GM06990 (cell line): ENCODE data around the gene CASKIN2.

Experiments used
- DNase-seq: peaks from one replicate; pipeline ENCODE4 v3.0.0-alpha.2; 2011; ENCODE audit not compliant: insufficient read length; ENCODE audit errors: extremely low read depth
- H3K27me3 ChIP-seq: replicated peaks from 2 replicates; pipeline ENCODE4 v1.6.0; 2011; ENCODE audit warnings: low read length; ENCODE audit not compliant: control insufficient read depth, insufficient read depth
- H3K36me3 ChIP-seq: 2 replicates; pipeline ENCODE4 v1.5.1; 2011; ENCODE audit warnings: low read length; ENCODE audit not compliant: control insufficient read depth, insufficient read depth
- H3K4me3 ChIP-seq: replicated peaks from 2 replicates; pipeline ENCODE4 v1.5.1; 2011; ENCODE audit warnings: low read depth, mild to moderate bottlenecking, control low read depth, low read length
- TF ChIP-seq, protein P1 (sequence below): IDR thresholded peaks from 2 replicates; pipeline ENCODE4 v1.5.1; 2011; ENCODE audit warnings: low read length, control low read depth, mild to moderate bottlenecking, inconsistent platforms; ENCODE audit not compliant: insufficient read depth, poor library complexity, severe bottlenecking

Gene CASKIN2

DNA sequence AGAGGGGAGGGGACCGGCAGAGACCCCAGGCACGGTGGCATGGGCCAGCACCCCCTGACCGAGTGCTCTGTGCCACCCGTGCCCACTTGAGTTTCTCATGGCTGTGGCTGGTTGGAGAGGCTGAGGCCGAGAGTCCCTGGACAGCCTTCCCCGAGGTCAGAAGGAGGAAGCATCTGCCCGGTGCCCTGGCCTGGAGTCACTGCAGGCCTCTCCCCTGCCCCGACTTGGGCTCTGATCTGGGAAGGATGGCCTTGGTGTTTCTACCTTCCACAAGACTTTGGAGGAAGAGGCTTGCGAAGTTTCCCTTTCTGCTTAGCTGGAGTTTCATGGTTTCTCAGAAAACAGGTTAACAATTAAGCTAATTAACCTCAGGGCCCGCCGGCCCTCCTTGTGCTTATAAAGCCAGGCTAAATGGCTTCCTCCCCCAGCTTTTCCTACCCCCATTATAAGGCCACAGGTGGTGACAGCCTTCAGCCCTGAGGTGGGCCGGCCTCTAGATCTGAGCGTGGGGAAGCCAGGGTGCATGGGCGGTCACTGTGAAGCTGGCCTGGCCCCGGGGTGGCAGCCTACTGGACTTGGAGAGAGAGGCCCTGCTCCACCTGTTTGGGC lies 27.5 kb upstream of the CASKIN2 start:
- TF ChIP-seq, protein P1, sequence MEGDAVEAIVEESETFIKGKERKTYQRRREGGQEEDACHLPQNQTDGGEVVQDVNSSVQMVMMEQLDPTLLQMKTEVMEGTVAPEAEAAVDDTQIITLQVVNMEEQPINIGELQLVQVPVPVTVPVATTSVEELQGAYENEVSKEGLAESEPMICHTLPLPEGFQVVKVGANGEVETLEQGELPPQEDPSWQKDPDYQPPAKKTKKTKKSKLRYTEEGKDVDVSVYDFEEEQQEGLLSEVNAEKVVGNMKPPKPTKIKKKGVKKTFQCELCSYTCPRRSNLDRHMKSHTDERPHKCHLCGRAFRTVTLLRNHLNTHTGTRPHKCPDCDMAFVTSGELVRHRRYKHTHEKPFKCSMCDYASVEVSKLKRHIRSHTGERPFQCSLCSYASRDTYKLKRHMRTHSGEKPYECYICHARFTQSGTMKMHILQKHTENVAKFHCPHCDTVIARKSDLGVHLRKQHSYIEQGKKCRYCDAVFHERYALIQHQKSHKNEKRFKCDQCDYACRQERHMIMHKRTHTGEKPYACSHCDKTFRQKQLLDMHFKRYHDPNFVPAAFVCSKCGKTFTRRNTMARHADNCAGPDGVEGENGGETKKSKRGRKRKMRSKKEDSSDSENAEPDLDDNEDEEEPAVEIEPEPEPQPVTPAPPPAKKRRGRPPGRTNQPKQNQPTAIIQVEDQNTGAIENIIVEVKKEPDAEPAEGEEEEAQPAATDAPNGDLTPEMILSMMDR, result no peak
- Histone ChIP-seq H3K27me3 (no peaks in the 10 kb centered on the region), H3K36me3 (no peaks in the 10 kb centered on the region), H3K4me3 (no peak overlapping the region)
- DNase-seq, result no peak

DNA sequence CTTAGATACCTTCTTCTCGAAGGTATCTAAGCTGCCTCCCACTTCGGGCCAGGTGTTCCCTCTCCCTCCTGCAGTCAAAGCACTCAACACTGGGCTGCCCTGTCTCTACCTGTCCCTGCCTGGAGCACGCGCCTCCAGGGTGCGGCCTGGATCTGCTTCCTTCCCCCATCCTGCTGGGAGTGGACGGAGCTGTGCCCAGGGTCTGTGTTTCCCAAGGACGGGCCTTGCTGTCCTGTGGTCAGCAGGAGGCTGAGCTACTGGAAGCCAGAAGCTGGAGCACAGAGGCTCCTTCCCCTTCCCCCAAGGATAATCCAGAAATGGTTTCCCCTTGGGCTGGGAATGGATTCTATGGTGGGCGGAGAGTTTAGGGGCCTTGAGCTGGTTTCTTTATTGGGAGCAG lies 26.9 kb upstream of the CASKIN2 start:
- Histone ChIP-seq H3K36me3 (no peaks in the 10 kb centered on the region), H3K4me3 (no peak overlapping the region), H3K27me3 (no peaks in the 10 kb centered on the region)
- TF ChIP-seq, protein P1, result no peak
- no peak for DNase-seq

DNA sequence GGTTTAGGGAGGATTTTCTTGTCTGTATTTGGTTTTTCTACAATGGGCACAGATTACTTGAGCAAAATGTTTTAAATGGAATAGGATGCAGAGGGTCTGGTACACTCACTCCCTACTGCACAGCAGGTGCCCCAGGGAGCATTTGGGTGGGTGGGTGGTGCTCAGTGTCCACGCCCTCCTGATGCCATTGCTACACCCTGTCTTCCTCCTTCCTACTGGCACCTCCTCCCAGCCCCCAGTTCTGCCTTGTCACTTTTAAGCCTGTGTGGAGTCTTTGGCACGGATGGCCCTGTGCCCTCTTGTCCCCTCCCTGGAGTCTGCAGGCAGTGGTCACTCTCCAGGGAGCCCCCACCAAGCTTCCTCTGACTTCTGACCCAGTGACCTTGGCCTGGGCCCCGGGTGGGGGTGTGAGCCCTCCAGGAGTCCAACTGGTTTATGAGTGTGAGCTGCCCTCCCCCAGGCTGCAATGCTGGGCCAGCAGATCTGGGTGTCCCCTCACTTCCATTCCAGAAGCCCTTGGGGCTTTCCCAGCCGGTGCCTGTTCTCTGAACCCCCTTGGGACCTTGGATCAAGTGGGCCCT lies 25.7 kb upstream of the CASKIN2 start:
- DNase-seq, result no peak
- Histone ChIP-seq H3K36me3 (no peaks in the 10 kb centered on the region), H3K4me3 (no peak overlapping the region), H3K27me3 (no peaks in the 10 kb centered on the region)
- TF ChIP-seq, protein P1, result no peak

DNA sequence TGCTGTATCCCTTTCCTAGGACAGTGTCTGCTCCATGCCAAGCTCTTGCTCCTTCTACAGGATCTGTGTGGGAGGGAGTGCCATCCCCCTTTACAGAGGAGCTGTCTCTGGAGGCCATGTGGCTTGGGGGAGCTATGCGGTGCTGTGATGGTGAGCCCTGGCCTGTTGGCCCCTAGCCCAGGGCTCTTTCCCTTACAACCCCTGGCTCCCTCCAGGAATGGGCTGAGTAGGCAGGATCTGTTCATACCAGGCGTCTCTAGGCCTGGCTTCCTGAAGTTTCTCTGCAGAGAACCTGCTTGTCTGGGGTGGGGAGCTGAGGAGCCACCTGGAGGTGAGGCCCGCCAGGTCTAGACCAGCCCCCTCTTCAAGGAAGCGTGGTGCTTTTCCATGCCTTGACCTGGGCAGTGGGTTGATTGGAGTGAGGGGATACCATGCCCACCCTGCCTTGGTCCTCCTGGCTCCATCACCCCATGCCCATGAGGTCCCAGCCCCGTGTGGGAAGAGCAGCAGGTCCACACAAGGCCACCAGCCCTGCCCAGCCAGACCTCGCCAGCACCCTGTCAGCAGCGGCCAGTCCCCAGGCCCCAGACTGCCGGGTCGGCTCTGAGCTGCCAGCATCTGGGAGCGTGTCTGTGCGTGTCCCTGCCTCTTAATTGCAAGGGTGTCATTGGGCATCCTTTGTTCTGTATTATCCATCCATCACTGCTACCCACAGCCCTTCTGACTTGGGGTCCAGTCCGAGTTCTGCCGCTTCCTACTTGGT lies 24.8 kb upstream of the CASKIN2 start:
- TF ChIP-seq, protein P1, result no peak
- H3K27me3 ChIP-seq, result no peaks in the 10 kb centered on the region
- no peaks in the 10 kb centered on the region for H3K36me3 ChIP-seq
- no peak overlapping the region for H3K4me3 ChIP-seq
- no peak for DNase-seq

DNA sequence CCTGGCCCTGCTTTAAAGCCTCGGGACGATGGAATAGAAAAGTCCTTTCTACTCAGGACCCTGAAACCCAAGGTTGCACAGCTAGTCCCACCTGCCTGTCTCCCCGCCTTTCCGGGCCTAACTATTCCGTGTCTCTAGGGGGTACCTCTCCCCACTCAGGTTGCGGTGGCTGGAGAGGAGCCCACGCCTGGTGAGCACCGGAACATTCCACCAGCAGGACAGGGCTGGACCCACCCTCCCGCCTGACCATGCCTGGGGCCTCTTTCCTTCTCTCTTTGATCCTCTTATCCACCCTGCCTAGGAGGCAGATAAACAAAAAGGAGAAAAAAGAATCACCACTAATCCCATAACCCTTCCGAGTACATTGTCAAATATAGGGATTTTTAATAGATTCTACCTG lies 21.0 kb upstream of the CASKIN2 start:
- TF ChIP-seq, protein P1, result no peak
- Histone ChIP-seq H3K4me3 (no peak overlapping the region), H3K36me3 (no peaks in the 10 kb centered on the region), H3K27me3 (no peaks in the 10 kb centered on the region)
- no peak for DNase-seq
